GM23338 (cell line): Measurements from ENCODE around the gene DPEP2NB. TPM values are rescaled to one million over a fixed set of nuclear protein-coding genes. Genes with fewer than 3 reads are reported as not detected.

Experiments used
- ATAC-seq: fragments of 200-7000 bp; cut with Tn5 transposase; 3 replicates; pipeline ENCODE4 v1.9.1; 2020
- DNase-seq: peaks from one replicate; pipeline ENCODE4 v3.0.0-alpha.2; 2015; ENCODE audit warnings: low spot score
- H2AFZ ChIP-seq: fragments of 200-600 bp; sonication (generic); 2 replicates; pipeline ENCODE4 v1.8.0; 2016; ENCODE audit warnings: antibody characterized with exemption, mild to moderate bottlenecking, moderate library complexity
- H3F3A ChIP-seq: fragments of 200-600 bp; sonication (generic); replicated peaks from 2 replicates; pipeline ENCODE4 v1.8.0; 2017; ENCODE audit warnings: antibody characterized with exemption, mixed run types, low read depth
- H3K27ac ChIP-seq: fragments of 200-600 bp; sonication (generic); 2 replicates; pipeline ENCODE4 v1.6.1; 2016; ENCODE audit warnings: low read depth
- H3K27me3 ChIP-seq: fragments of 200-600 bp; sonication (generic); 2 replicates; pipeline ENCODE4 v1.8.0; 2016; ENCODE audit warnings: mild to moderate bottlenecking, mixed run types, moderate library complexity; ENCODE audit not compliant: insufficient read depth
- H3K36me3 ChIP-seq: fragments of 200-600 bp; sonication (generic); 2 replicates; pipeline ENCODE4 v1.8.0; 2016; ENCODE audit warnings: mild to moderate bottlenecking; ENCODE audit not compliant: insufficient read depth
- H3K4me1 ChIP-seq: fragments of 200-600 bp; sonication (generic); 2 replicates; pipeline ENCODE4 v1.8.0; 2016; ENCODE audit warnings: mild to moderate bottlenecking, moderate library complexity; ENCODE audit not compliant: insufficient read depth
- H3K4me2 ChIP-seq: fragments of 200-600 bp; sonication (generic); 2 replicates; pipeline ENCODE4 v1.7.1; 2017; ENCODE audit warnings: mixed run types
- H3K4me3 ChIP-seq: fragments of 200-600 bp; sonication (generic); 2 replicates; pipeline ENCODE4 v1.6.1; 2016; ENCODE audit warnings: mixed run types
- H3K79me2 ChIP-seq: fragments of 200-600 bp; sonication (generic); replicated peaks from 2 replicates; pipeline ENCODE4 v1.8.0; 2017; ENCODE audit warnings: mild to moderate bottlenecking; ENCODE audit not compliant: insufficient read depth
- H3K9me2 ChIP-seq: fragments of 200-600 bp; sonication (generic); 2 replicates; pipeline ENCODE4 v1.8.0; 2017; ENCODE audit not compliant: insufficient read depth
- H4K20me1 ChIP-seq: fragments of 200-600 bp; sonication (generic); replicated peaks from 2 replicates; pipeline ENCODE4 v1.8.0; 2017; ENCODE audit warnings: mild to moderate bottlenecking; ENCODE audit not compliant: insufficient read depth
- H3K27ac Mint-ChIP-seq: 2 replicates; pipeline ENCODE4 v1.8.0; 2020; ENCODE audit warnings: inconsistent platforms, mild to moderate bottlenecking, moderate library complexity, mixed read lengths
- H3K27me3 Mint-ChIP-seq: 3 replicates; pipeline ENCODE4 v1.8.0; 2022; ENCODE audit warnings: low read depth, mild to moderate bottlenecking, moderate library complexity, mixed read lengths, inconsistent platforms; ENCODE audit not compliant: insufficient read depth, poor library complexity
- H3K36me3 Mint-ChIP-seq: 3 replicates; pipeline ENCODE4 v1.8.0; 2021; ENCODE audit warnings: low read depth, mild to moderate bottlenecking, inconsistent platforms, moderate library complexity, mixed read lengths
- H3K4me1 Mint-ChIP-seq: 3 replicates; pipeline ENCODE4 v1.8.0; 2020; ENCODE audit warnings: mild to moderate bottlenecking, inconsistent platforms, mixed read lengths
- H3K4me3 Mint-ChIP-seq: 3 replicates; pipeline ENCODE4 v1.8.0; 2021; ENCODE audit warnings: moderate library complexity, mild to moderate bottlenecking, inconsistent platforms, mixed read lengths
- H3K9me3 Mint-ChIP-seq: 3 replicates; pipeline ENCODE4 v1.8.0; 2020; ENCODE audit warnings: moderate library complexity, mild to moderate bottlenecking, inconsistent platforms, mixed read lengths
- CREB1 ChIP-seq: fragments of 250-450 bp; sonication (Bioruptor Pico); IDR thresholded peaks from 2 replicates; pipeline ENCODE4 v1.5.0; 2020; ENCODE audit warnings: low read depth, mild to moderate bottlenecking, moderate library complexity
- CTCF ChIP-seq, 2 experiments: fragments of 200-600 bp in 1 of 2; sonication (generic) in 1 of 2; conservative IDR thresholded peaks; 2 replicates each; pipeline versions ENCODE4 v1.5.1 to v1.6.1; 2016 to 2017; ENCODE audit warnings: antibody characterized with exemption in 2 of 2, low read depth in 2 of 2, mild to moderate bottlenecking in 2 of 2, moderate library complexity in 1 of 2
- EZH2 ChIP-seq: fragments of 200-600 bp; sonication (generic); IDR thresholded peaks from one replicate; pipeline ENCODE4 v1.8.0; 2017; ENCODE audit warnings: antibody characterized with exemption, mild to moderate bottlenecking, low read depth; ENCODE audit not compliant: unreplicated experiment
- EZH2phosphoT487 ChIP-seq: fragments of 200-600 bp; sonication (generic); IDR thresholded peaks from one replicate; pipeline ENCODE4 v1.8.1; 2018; ENCODE audit warnings: antibody characterized with exemption; ENCODE audit not compliant: unreplicated experiment
- JUNB ChIP-seq: IDR thresholded peaks from one replicate; pipeline ENCODE4 v1.6.1; 2016; ENCODE audit warnings: antibody characterized with exemption; ENCODE audit not compliant: unreplicated experiment
- NANOG ChIP-seq: IDR thresholded peaks from 2 replicates; pipeline ENCODE4 v1.6.1; 2016; ENCODE audit warnings: antibody characterized with exemption, borderline replicate concordance
- POLR2AphosphoS5 ChIP-seq: IDR thresholded peaks from 2 replicates; pipeline ENCODE4 v1.6.1; 2016; ENCODE audit warnings: antibody characterized with exemption, low read depth
- STAT1 ChIP-seq: IDR thresholded peaks from one replicate; pipeline ENCODE4 v1.6.1; 2016; ENCODE audit warnings: antibody characterized with exemption; ENCODE audit not compliant: unreplicated experiment
- ZNF114 ChIP-seq: fragments of 250-450 bp; sonication (Bioruptor Pico); IDR thresholded peaks from 2 replicates; pipeline ENCODE4 v1.5.0; 2020; ENCODE audit warnings: mild to moderate bottlenecking, moderate library complexity
- ZNF331 ChIP-seq: fragments of 250-450 bp; sonication (Bioruptor Pico); IDR thresholded peaks from 2 replicates; pipeline ENCODE4 v1.5.0; 2020; ENCODE audit warnings: low read depth, mild to moderate bottlenecking, moderate library complexity
- polyA plus RNA-seq: library from polyadenylated mRNA; unstranded; fragments of >200 nt; fragmentation: Nextera tagmentation; extraction: Ambion mirVana; gene quantifications from 2 replicates; pipeline ENCODE4 v1.2.1, GENCODE V29; 2016
- total RNA-seq: library from RNA; depleted of rRNA; stranded (reverse); fragments of >200 nt; shearing (Covaris generic); gene quantifications from 2 replicates; pipeline ENCODE4 v1.2.3, GENCODE V29; 2014
- TF ChIP-seq, protein P1 (sequence below): IDR thresholded peaks from 2 replicates; pipeline ENCODE4 v1.6.1; 2016; ENCODE audit warnings: antibody characterized with exemption
- TF ChIP-seq, protein P2 (sequence below): IDR thresholded peaks from one replicate; pipeline ENCODE4 v1.6.1; 2018; ENCODE audit warnings: antibody characterized with exemption; ENCODE audit not compliant: unreplicated experiment

DPEP2NB gene
- total and polyA plus RNA-seq, 2 experiments from 2014 or later = not detected

- DNase-seq (peak; percentile 92), ATAC-seq (peak; percentile 58)
- H2AFZ ChIP-seq = peak within 1 kb of the TSS; percentile 97
- Mint-ChIP-seq H3K36me3 (no peaks in the 10 kb centered on the region; the same call in 2 of the 3 replicates), H3K9me3 (no peaks in the 10 kb centered on the region; the same call in 2 of the 3 replicates), H3K27ac (peak within 1 kb of the TSS; percentile 57; the same call in 1 of the 2 replicates), H3K27me3 (peaks cover 19% of the 10 kb centered on the region), H3K4me1 (peaks cover 39% of the 10 kb centered on the region), H3K4me3 (peak within 1 kb of the TSS; percentile 89)
- H3K79me2 ChIP-seq = peaks cover 33% of the 10 kb centered on the region
- peak within 1 kb of the TSS; percentile 91 for H3K4me3 ChIP-seq
- peaks cover 12% of the 10 kb centered on the region for H4K20me1 ChIP-seq
- peak within 1 kb of the TSS; percentile 99 for H3K4me2 ChIP-seq
- H3F3A ChIP-seq = 0 out of 2 replicates have a peak, but pooled peaks cover 19% of the 10 kb centered on the region
- H3K4me1 ChIP-seq = peaks cover 38% of the 10 kb centered on the region
- H3K27ac ChIP-seq = no peak within 1 kb of the TSS
- no peaks in the 10 kb centered on the region for H3K27me3 ChIP-seq
- H3K36me3 ChIP-seq = no peaks in the 10 kb centered on the region; the same call in 1 of the 2 replicates
- TF ChIP-seq, protein P1, sequence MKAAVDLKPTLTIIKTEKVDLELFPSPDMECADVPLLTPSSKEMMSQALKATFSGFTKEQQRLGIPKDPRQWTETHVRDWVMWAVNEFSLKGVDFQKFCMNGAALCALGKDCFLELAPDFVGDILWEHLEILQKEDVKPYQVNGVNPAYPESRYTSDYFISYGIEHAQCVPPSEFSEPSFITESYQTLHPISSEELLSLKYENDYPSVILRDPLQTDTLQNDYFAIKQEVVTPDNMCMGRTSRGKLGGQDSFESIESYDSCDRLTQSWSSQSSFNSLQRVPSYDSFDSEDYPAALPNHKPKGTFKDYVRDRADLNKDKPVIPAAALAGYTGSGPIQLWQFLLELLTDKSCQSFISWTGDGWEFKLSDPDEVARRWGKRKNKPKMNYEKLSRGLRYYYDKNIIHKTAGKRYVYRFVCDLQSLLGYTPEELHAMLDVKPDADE = peak; percentile 75
- TF ChIP-seq POLR2AphosphoS5 (peak; percentile 61), ZNF114 (CRISPR knock-in tag) (no peak)
- H3K9me2 ChIP-seq = no peaks in the 10 kb centered on the region
Measured at GRCh38 chr16:67968400-67969253, 47.1 kb downstream of the DPEP2NB start, which contains the start of gene SLC12A4. SLC12A4 (minus strand) TSS chr16:67968637; CDS start chr16:67968553, 84 bp downstream.

DNA sequence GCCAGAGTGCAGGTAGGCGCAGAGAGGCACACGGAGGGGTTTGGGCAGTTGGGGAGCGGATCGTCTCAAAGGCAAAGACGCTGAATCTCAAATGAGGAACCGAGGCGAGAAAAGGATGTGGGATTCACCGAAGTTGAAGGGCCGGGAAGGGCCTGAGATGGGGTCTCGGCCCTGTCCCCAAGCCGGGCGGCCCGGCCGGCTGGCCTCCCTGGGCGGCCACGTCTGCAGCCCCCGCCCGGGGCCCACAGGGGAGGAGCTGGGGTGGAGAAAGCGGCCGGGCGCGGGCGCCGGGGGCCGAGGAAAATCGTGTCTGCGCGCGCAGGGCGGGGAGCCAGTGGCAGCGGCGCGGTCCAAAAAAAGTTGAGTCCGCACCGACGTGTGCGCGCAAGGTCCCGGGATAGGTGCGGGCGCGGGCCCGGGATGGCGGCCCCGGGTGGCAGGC is 47.7 kb downstream of the DPEP2NB start:
- Mint-ChIP-seq H3K4me1 (peaks cover 41% of the 10 kb centered on the region), H3K4me3 (peak overlapping the region; percentile 89), H3K36me3 (peaks cover 2% of the 10 kb centered on the region; the same call in 2 of the 3 replicates), H3K9me3 (no peaks in the 10 kb centered on the region; the same call in 2 of the 3 replicates), H3K27ac (peak overlapping the region; percentile 57; the same call in 1 of the 2 replicates), H3K27me3 (peaks cover 19% of the 10 kb centered on the region)
- Histone ChIP-seq H3K4me1 (peaks cover 38% of the 10 kb centered on the region), H3K4me2 (peak overlapping the region; percentile 99), H2AFZ (no peak overlapping the region; the same call in 1 of the 2 replicates), H3K36me3 (no peaks in the 10 kb centered on the region; the same call in 1 of the 2 replicates), H3K79me2 (peaks cover 37% of the 10 kb centered on the region), H3K9me2 (no peaks in the 10 kb centered on the region), H3K4me3 (peak overlapping the region; percentile 91), H4K20me1 (peaks cover 19% of the 10 kb centered on the region), H3K27me3 (no peaks in the 10 kb centered on the region), H3F3A (0 out of 2 replicates have a peak, but pooled peaks cover 22% of the 10 kb centered on the region), H3K27ac (no peak overlapping the region)
- peak; percentile 54 for DNase-seq
- ATAC-seq = peak; percentile 1
- no peak for TF ChIP-seq POLR2AphosphoS5
- no peak for TF ChIP-seq NANOG
- TF ChIP-seq, protein P2, sequence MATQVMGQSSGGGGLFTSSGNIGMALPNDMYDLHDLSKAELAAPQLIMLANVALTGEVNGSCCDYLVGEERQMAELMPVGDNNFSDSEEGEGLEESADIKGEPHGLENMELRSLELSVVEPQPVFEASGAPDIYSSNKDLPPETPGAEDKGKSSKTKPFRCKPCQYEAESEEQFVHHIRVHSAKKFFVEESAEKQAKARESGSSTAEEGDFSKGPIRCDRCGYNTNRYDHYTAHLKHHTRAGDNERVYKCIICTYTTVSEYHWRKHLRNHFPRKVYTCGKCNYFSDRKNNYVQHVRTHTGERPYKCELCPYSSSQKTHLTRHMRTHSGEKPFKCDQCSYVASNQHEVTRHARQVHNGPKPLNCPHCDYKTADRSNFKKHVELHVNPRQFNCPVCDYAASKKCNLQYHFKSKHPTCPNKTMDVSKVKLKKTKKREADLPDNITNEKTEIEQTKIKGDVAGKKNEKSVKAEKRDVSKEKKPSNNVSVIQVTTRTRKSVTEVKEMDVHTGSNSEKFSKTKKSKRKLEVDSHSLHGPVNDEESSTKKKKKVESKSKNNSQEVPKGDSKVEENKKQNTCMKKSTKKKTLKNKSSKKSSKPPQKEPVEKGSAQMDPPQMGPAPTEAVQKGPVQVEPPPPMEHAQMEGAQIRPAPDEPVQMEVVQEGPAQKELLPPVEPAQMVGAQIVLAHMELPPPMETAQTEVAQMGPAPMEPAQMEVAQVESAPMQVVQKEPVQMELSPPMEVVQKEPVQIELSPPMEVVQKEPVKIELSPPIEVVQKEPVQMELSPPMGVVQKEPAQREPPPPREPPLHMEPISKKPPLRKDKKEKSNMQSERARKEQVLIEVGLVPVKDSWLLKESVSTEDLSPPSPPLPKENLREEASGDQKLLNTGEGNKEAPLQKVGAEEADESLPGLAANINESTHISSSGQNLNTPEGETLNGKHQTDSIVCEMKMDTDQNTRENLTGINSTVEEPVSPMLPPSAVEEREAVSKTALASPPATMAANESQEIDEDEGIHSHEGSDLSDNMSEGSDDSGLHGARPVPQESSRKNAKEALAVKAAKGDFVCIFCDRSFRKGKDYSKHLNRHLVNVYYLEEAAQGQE = no peak
- no peak for TF ChIP-seq ZNF331 (CRISPR knock-in tag)
- no peak for TF ChIP-seq EZH2
- TF ChIP-seq CREB1 (CRISPR knock-in tag) = no peak
- TF ChIP-seq, protein P1 = no peak
- TF ChIP-seq CTCF (conservative IDR thresholded peaks at IDR 0.05; ENCODE audit: low read depth in 2 of 2) = no peak
- no peak for TF ChIP-seq JUNB
- no peak for TF ChIP-seq STAT1
- no peak for TF ChIP-seq ZNF114 (CRISPR knock-in tag)
- TF ChIP-seq EZH2phosphoT487 = no peak
